Activated T-helper 1 cell treated with anti-CD3 and anti-CD28 coated beads, Interleukin-12 subunit alpha, Interleukin-12 subunit beta, Interleukin-2, Interleukin-4 antibody, amounts not matched to agents 30 ng/mL and 10 ng/mL and 1 ng/mL, durations not matched to agents 14 hours and 24 hours and 36 hours (primary cell): ENCODE data around the gene NHLRC2. TPM values are rescaled to one million over a fixed set of nuclear protein-coding genes. Genes with fewer than 3 reads are reported as not detected.

Source experiments
- DNase-seq: peaks from one replicate; pipeline ENCODE4 v3.0.0; 2021; ENCODE audit warnings: low spot score
- H3K27ac Mint-ChIP-seq: one replicate; pipeline ENCODE4 v1.8.0; 2021; ENCODE audit warnings: mild to moderate bottlenecking, mixed read lengths
- H3K27me3 Mint-ChIP-seq: one replicate; pipeline ENCODE4 v1.8.0; 2022; ENCODE audit warnings: mild to moderate bottlenecking, moderate library complexity, mixed read lengths; ENCODE audit not compliant: insufficient read depth
- H3K36me3 Mint-ChIP-seq: one replicate; pipeline ENCODE4 v1.8.0; 2021; ENCODE audit warnings: low read depth, mixed read lengths
- H3K4me1 Mint-ChIP-seq: one replicate; pipeline ENCODE4 v1.8.0; 2021; ENCODE audit warnings: low read depth, mixed read lengths
- H3K4me3 Mint-ChIP-seq: one replicate; pipeline ENCODE4 v1.8.0; 2021; ENCODE audit warnings: mild to moderate bottlenecking, moderate library complexity, mixed read lengths
- H3K9me3 Mint-ChIP-seq: one replicate; pipeline ENCODE4 v1.8.0; 2021; ENCODE audit warnings: mixed read lengths
- intact Hi-C: fragments of 100-400 bp; cut with micrococcal nuclease; formaldehyde crosslinking; loops from one replicate; pipeline ENCODE4 v1.15.1; 2024
- total RNA-seq: library from RNA; stranded (reverse); gene quantifications from 2 replicates; pipeline ENCODE4 v1.2.3, GENCODE V29; 2022

The NHLRC2 gene
- total RNA-seq, 1 donor from 2014 or later, result 28.2 TPM

DNA sequence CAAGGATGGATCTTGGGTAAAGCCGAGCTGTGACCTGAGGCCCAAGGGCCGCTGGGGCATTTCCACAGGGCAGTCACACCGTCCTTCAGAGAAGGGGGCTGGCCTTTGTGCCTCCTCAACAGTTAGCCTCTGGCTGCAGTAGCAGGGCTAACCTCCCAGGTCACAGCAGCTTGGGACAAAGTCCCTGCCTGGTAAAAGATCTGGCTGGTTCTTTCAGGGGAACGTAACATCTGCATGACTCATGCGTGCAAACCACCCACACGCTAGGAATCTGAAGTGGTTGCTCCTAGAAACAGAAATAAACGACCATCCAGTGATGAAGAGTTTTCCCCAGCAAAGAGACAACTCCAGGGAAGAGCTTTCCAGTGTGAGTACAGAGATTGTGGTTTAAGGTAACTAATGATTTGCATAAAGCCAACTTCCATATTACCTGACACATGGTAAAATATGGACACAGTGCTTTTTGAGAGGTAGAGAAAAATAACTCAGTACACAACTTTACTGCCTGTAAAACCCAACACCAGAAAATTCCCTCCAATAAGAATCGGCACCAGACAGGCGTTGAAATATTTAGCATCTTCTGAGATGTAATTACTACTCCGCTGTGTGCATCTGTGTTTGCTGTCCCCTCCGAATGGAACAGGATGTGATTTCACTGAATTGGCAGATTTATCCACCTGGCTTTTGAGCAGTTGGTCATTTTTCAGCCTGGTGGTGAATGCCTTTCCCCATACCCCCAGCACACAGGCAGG lies 104.3 kb downstream of the NHLRC2 start:
- Mint-ChIP-seq H3K4me1 (peaks cover 39% of the 10 kb centered on the region), H3K4me3 (no peak overlapping the region), H3K27me3 (peaks cover 18% of the 10 kb centered on the region), H3K36me3 (peaks cover 4% of the 10 kb centered on the region), H3K9me3 (peaks cover 1% of the 10 kb centered on the region), H3K27ac (no peak overlapping the region)
- intact Hi-C loops, result loop anchor here (1.0 kb wide), 1 partner anchor 568 kb away; no protein-coding TSS in a partner anchor
- DNase-seq, result no peak

DNA sequence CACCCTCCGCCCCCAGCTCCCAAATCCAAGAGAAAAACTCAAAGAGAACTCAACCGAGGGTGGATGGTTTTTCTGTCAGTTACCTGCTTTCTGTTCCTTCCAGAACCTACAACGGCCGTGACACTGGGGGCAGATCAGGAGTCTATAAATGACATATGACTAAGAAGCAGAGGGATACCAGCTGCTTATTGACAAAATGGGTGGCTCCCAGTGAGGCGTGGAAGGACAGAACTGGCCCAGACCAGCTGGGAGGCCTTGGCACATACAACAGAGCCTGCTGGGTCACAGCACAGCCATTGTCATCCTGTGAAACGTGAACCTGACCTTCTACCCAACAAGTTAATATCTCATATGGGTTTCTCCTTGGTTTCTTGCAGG lies 104.9 kb downstream of the NHLRC2 start:
- H3K4me3 Mint-ChIP-seq, result no peak overlapping the region
- peaks cover 4% of the 10 kb centered on the region for H3K36me3 Mint-ChIP-seq
- peaks cover 39% of the 10 kb centered on the region for H3K4me1 Mint-ChIP-seq
- no peak overlapping the region for H3K27ac Mint-ChIP-seq
- no peaks in the 10 kb centered on the region for H3K9me3 Mint-ChIP-seq
- intact Hi-C loops, result no loop called here
- H3K27me3 Mint-ChIP-seq, result peaks cover 18% of the 10 kb centered on the region
- DNase-seq, result no peak

DNA sequence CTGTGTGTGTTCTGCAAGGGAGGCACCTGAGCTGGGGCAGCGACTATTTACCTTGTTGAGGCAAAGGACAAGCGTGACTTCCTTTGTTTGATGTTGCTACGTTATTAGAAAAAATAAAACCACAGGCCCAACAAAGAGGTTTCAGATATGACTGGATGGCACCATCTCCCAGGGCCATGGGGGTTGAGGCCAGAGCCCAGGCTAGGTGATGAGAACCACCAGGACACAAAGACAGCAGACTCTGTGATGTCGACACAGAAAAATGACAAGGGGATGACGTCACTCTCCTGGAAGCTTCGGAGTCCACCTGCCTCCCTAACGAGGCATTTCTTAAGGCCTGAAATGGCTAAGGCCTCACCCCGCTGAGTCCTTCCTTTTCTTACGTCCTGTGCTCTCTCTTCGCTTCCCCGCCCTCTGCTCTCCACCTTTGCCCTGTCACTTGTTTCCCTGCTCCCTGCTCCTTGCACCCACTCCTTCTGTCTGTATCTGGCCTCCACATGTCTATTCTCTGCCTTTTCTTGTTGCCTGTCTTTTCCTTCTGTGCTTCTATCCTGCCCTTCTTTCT lies 106.2 kb downstream of the NHLRC2 start:
- intact Hi-C loops, result loop anchor here (1.0 to 5.0 kb wide), 10 partner anchors 10 to 841 kb away; partner anchors contain the start of genes ADRB1, CCDC186, DCLRE1A and NHLRC2
- H3K27ac Mint-ChIP-seq, result peak overlapping the region; percentile 57
- peaks cover 39% of the 10 kb centered on the region for H3K4me1 Mint-ChIP-seq

DNA sequence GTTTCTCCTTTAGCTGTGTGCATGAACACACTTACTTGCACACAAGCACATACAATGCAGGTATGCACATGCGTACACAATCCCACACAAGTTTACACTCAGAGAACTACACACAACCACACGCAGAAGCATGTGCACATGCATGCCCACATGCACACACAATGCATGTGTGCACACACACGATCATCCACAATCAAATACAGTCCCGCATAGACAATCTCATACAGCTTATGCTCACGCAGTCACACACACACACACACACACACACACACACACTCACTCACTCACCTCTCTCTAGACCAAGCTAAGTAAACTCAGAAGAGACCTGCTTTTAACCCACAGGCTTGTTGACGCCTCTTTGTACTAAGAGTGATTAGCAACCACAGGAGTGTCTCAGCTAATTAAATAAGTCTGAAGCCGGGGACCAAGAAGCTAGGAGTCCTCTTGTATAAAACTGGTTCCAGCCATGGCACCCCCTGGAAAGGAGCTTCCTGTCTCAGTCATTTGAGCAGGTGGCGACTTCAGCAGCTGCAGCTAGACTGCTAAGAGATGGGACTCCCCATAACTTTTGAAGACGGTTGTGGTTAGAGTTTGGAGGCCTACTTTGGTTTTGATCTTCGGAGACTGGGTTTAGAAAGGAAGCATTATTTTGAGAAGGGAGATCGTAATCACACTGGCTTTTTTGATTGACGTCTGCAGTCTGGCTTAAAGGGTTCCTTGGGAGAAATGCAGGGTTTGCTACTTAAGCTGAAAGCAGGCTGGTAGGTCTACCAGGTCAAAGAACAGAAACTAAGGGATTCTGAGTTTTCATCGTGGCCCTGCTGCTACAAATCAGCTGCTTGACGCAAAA lies 106.9 kb downstream of the NHLRC2 start:
- Mint-ChIP-seq H3K4me1 (peaks cover 39% of the 10 kb centered on the region), H3K27ac (peak overlapping the region; percentile 57), H3K9me3 (no peaks in the 10 kb centered on the region), H3K36me3 (peaks cover 2% of the 10 kb centered on the region), H3K27me3 (peaks cover 14% of the 10 kb centered on the region), H3K4me3 (peak overlapping the region; percentile 15)
- intact Hi-C loops, result loop anchor here (1.0 to 5.0 kb wide), 10 partner anchors 9 to 840 kb away; partner anchors contain the start of genes ADRB1, CCDC186, DCLRE1A and NHLRC2
- DNase-seq, result peak; percentile 75

More for the DNA sequence above, 106.2 kb downstream of the NHLRC2 start:
- Mint-ChIP-seq H3K9me3 (no peaks in the 10 kb centered on the region), H3K27me3 (peaks cover 18% of the 10 kb centered on the region), H3K36me3 (peaks cover 2% of the 10 kb centered on the region), H3K4me3 (peak overlapping the region; percentile 15)
- DNase-seq, result peak; percentile 11

DNA sequence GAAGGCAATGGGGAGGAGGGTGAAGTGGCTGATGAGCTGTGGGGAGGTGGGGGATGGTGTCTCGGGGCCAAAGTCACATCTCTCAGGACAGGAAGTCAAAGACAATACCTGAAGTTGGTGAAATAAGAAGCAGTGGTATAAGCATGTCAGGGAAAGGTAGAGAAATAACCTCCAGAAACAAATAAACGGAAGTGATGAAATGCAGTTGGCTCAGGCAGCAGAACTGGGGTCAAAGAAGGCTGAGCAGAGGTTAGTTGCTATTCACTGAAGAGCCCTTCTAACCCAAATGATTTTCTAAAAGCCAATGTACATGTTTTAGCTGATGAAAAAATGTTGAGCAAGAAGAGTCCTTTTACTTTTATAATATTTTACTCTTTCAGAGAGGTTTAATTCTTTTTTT lies 110.6 kb downstream of the NHLRC2 start:
- peaks cover 14% of the 10 kb centered on the region for H3K9me3 Mint-ChIP-seq
- intact Hi-C loops, result no loop called here
- peaks cover 6% of the 10 kb centered on the region for H3K36me3 Mint-ChIP-seq
- peaks cover 9% of the 10 kb centered on the region for H3K27me3 Mint-ChIP-seq
- H3K27ac Mint-ChIP-seq, result no peak overlapping the region
- peaks cover 27% of the 10 kb centered on the region for H3K4me1 Mint-ChIP-seq
- no peak for DNase-seq
- no peak overlapping the region for H3K4me3 Mint-ChIP-seq

DNA sequence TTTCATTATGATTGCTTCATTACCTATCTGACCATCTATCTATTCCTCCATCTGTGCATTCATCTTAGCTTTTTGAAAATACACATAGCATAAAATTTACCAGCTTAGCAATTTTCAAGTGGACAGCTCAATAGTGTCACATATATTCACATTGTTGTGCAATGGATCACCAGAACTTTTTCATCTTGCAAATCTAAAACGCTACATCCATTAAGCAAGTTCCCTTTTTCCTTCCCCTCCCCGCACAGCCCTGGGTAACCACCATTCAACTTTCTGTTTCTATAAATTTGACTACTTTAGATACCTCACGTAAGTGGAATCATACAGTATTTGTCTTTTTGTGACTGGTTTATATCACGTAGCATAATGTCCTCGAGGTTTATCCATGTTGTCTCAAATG lies 111.2 kb downstream of the NHLRC2 start:
- peaks cover 14% of the 10 kb centered on the region for H3K9me3 Mint-ChIP-seq
- peaks cover 6% of the 10 kb centered on the region for H3K36me3 Mint-ChIP-seq
- peaks cover 25% of the 10 kb centered on the region for H3K4me1 Mint-ChIP-seq
- DNase-seq, result no peak
- H3K4me3 Mint-ChIP-seq, result no peak overlapping the region
- intact Hi-C loops, result no loop called here
- peaks cover 11% of the 10 kb centered on the region for H3K27me3 Mint-ChIP-seq
- no peak overlapping the region for H3K27ac Mint-ChIP-seq

Other genes starting within 250 kb of the NHLRC2 start
- gene NRAP, start 190.6 kb upstream of the NHLRC2 start, total RNA-seq, result not detected in 2 replicates
- gene CASP7, start 174.7 kb upstream of the NHLRC2 start, total RNA-seq, result 20.7 and 25.1 TPM in 2 replicates
- 0.05 and 0.07 TPM in 2 replicates for gene PLEKHS1, start 103.0 kb upstream of the NHLRC2 start, total RNA-seq
- gene DCLRE1A, start 579 bp upstream of the NHLRC2 start, total RNA-seq, result 14.4 and 16.0 TPM in 2 replicates
- not detected in 2 replicates for gene ADRB1, start 189.2 kb downstream of the NHLRC2 start, total RNA-seq